Uterus (tissue), 4 donors: ENCODE data around the gene SLC39A11. TPM values are rescaled to one million over a fixed set of nuclear protein-coding genes. Genes with fewer than 3 reads are reported as not detected.

Source experiments
- DNase-seq, 2 donors: peaks; one replicate each; pipeline ENCODE4 v3.0.0-alpha.2; 2019 to 2020
- H3K27ac ChIP-seq, 2 donors: fragments of 200-600 bp; sonication (generic); 1 replicate in 1 of 2; 2 replicates in 1 of 2; pipeline ENCODE4 v1.5.1; 2016 to 2018
- H3K27me3 ChIP-seq, 2 donors: fragments of 200-600 bp; sonication (generic); one replicate each; pipeline ENCODE4 v1.5.1; 2018 to 2019; ENCODE audit warnings: control low read depth in 1 of 2
- H3K36me3 ChIP-seq, 2 donors: fragments of 200-600 bp; sonication (generic); one replicate each; pipeline ENCODE4 v1.5.1; 2019; ENCODE audit warnings: control low read depth in 1 of 2
- H3K4me1 ChIP-seq, 2 donors: fragments of 200-600 bp; sonication (generic); one replicate each; pipeline ENCODE4 v1.5.1; 2018 to 2019; ENCODE audit warnings: control low read depth in 1 of 2
- H3K4me3 ChIP-seq, 2 donors: fragments of 200-600 bp; sonication (generic); 1 replicate in 1 of 2; 2 replicates in 1 of 2; pipeline ENCODE4 v1.5.1; 2018 to 2019; ENCODE audit warnings: mild to moderate bottlenecking in 1 of 2
- H3K9me3 ChIP-seq, 2 donors: fragments of 200-600 bp; sonication (generic); one replicate each; pipeline ENCODE4 v1.5.1; 2019; ENCODE audit warnings: control low read depth in 1 of 2
- CTCF ChIP-seq, 4 experiments: fragments of 200-600 bp in 2 of 4; fragments of 450-650 bp in 2 of 4; sonication (generic) in 2 of 4; IDR thresholded peaks; one replicate each; pipeline ENCODE4 v1.5.1; 2016 to 2019; ENCODE audit warnings: antibody characterized with exemption in 4 of 4, mild to moderate bottlenecking in 2 of 4, moderate library complexity in 1 of 4
- POLR2A ChIP-seq, 2 donors: fragments of 450-650 bp; IDR thresholded peaks; one replicate each; pipeline ENCODE4 v1.6.1; 2016; ENCODE audit warnings: antibody characterized with exemption in 2 of 2, mild to moderate bottlenecking in 1 of 2, moderate library complexity in 1 of 2
- intact Hi-C: fragments of 100-400 bp; cut with DNase I; formaldehyde crosslinking; loops from one replicate; pipeline ENCODE4 v1.15.1; 2023; ENCODE audit warnings: low total_unique reads
- total RNA-seq, 4 donors: library from RNA; depleted of rRNA in 3 of 4; stranded (reverse); fragments of >200 nt in 3 of 4; gene quantifications; one replicate each; pipeline versions ENCODE4 v1.1.0 to v1.2.4, GENCODE V29; 2014 to 2023
- donor health status: DM: yes; HTN: yes; CAD: no.

The SLC39A11 gene
- total RNA-seq, 4 donors from 2014 or later: 5.4 to 56.2 (median 21.0) TPM

- no peak for DNase-seq
- no peaks in the 10 kb centered on the region for H3K4me1 ChIP-seq
- no peaks in the 10 kb centered on the region for H3K36me3 ChIP-seq
- no peaks in the 10 kb centered on the region for H3K27me3 ChIP-seq
- TF ChIP-seq POLR2A (IDR thresholded peaks at IDR 0.05): no peak
- TF ChIP-seq CTCF (IDR thresholded peaks at IDR 0.05): no peak
- no peak overlapping the region for H3K27ac ChIP-seq
- H3K9me3 ChIP-seq: no peaks in the 10 kb centered on the region
- intact Hi-C loops: no loop called here
- H3K4me3 ChIP-seq: no peak overlapping the region
These were observed 217.1 kb downstream of the SLC39A11 start for GRCh38 chr17:72875361-72875760.

- H3K9me3 ChIP-seq: no peaks in the 10 kb centered on the region
- H3K4me3 ChIP-seq: no peak overlapping the region
- no peak overlapping the region for H3K27ac ChIP-seq
- TF ChIP-seq CTCF (IDR thresholded peaks at IDR 0.05): no peak
- no peak for TF ChIP-seq POLR2A (IDR thresholded peaks at IDR 0.05)
- no peak for DNase-seq
- no peaks in the 10 kb centered on the region for H3K4me1 ChIP-seq
- no peaks in the 10 kb centered on the region for H3K36me3 ChIP-seq
- intact Hi-C loops: no loop called here
- H3K27me3 ChIP-seq: no peaks in the 10 kb centered on the region
These were observed 220.1 kb downstream of the SLC39A11 start for GRCh38 chr17:72872396-72872795.

GRCh38 chr17:72870367-72870985, 222.0 kb downstream of the SLC39A11 start:
- intact Hi-C loops: no loop called here
- TF ChIP-seq POLR2A (IDR thresholded peaks at IDR 0.05): no peak
- TF ChIP-seq CTCF (IDR thresholded peaks at IDR 0.05): no peak
- H3K36me3 ChIP-seq: no peaks in the 10 kb centered on the region
- no peaks in the 10 kb centered on the region for H3K27me3 ChIP-seq
- no peaks in the 10 kb centered on the region for H3K9me3 ChIP-seq
- DNase-seq: no peak
- no peak overlapping the region for H3K4me3 ChIP-seq
- no peak overlapping the region for H3K27ac ChIP-seq
- no peaks in the 10 kb centered on the region for H3K4me1 ChIP-seq

- no peak for TF ChIP-seq CTCF (IDR thresholded peaks at IDR 0.05)
- TF ChIP-seq POLR2A (IDR thresholded peaks at IDR 0.05): no peak
- H3K27ac ChIP-seq: no peak overlapping the region
- intact Hi-C loops: no loop called here
- H3K4me3 ChIP-seq: no peak overlapping the region
- no peaks in the 10 kb centered on the region for H3K9me3 ChIP-seq
- H3K27me3 ChIP-seq: no peaks in the 10 kb centered on the region
- DNase-seq: no peak
- no peaks in the 10 kb centered on the region for H3K36me3 ChIP-seq
- no peaks in the 10 kb centered on the region for H3K4me1 ChIP-seq
These were observed 222.9 kb downstream of the SLC39A11 start for GRCh38 chr17:72869630-72870029.

- Histone ChIP-seq H3K4me3 (no peak overlapping the region), H3K4me1 (no peaks in the 10 kb centered on the region), H3K27ac (no peak overlapping the region), H3K27me3 (no peaks in the 10 kb centered on the region), H3K9me3 (no peaks in the 10 kb centered on the region), H3K36me3 (no peaks in the 10 kb centered on the region)
- TF ChIP-seq CTCF (IDR thresholded peaks at IDR 0.05) (no peak), POLR2A (IDR thresholded peaks at IDR 0.05) (no peak)
- no peak for DNase-seq
- intact Hi-C loops: no loop called here
These were observed 226.5 kb downstream of the SLC39A11 start for GRCh38 chr17:72865954-72866353.
